Ammon's horn (tissue), 1 donor: Measurements from ENCODE around the gene SEMA6D.
"Not testable (repeated sequence)": the region's sequence is repeated elsewhere in the genome, so short reads cannot be mapped to it uniquely, and the experiment has no call there.

Experiments used
- DNase-seq: peaks from one replicate; pipeline ENCODE4 v3.0.0-alpha.2; 2016; ENCODE audit warnings: low spot score

SEMA6D gene

DNA sequence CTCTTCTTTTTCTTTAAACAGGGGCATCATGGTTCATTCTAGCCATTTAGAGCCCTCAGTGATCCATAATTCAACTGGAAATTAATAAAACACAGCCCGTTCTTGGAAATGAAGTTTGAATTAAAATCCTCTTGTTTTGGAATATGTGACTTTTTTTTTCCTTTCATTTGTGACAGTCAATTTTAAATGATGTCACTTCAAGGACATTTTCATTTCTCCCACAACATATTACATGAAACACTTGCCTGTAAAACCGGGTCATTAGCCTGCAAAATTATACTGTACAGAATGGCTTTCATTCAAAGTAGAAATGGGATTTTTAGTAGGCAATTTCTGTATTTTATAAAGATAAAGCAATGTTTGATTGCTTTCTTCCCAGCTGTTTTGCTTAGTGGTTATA lies 789 bp upstream of the SEMA6D start:
- no peak for DNase-seq

DNA sequence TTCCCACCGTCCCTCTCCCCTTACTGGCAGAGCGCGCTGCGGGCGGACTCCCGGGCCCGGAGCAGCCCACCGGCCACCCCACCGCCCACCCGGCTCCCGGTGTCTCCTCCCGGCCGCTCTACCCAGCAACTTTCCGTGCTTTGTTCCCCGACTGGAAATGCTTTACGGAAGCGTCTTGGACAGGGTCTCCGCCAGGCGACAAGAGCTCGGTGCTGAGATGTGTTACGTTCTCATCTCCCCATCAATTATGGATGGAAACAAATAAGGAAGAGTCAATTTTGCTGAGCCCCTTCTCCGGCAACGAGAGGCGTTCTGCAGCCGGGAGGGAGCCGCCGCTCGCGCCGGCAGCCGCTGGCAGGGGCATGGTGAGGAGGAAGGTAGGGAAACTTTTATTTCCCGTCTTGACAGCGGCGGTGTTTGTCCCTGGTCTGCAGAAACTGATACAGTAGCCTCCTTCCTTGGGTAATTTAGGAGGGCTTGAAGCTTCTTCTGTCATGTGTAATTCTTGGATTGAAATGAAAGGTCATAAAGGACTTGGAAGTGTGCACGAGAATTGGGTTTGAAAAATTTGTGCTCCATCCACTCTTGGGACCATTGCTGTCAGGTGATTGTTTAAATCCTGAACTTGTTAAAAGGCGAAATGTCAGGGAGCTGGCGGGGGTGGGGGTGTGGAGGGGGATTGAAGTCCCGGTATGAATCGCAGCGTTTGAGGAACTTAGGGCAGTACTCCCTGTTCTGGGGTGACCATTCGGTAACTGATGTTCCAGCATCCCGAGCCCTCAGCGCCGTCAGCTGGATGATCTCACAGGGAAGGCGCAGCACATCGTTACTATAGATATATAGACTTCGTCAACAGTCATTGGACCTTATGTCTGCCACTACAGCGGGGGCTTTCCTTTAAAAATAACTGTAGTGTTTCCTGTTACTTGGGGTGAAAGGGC lies 1.5 kb downstream of the SEMA6D start:
- DNase-seq, result peak; percentile 83

DNA sequence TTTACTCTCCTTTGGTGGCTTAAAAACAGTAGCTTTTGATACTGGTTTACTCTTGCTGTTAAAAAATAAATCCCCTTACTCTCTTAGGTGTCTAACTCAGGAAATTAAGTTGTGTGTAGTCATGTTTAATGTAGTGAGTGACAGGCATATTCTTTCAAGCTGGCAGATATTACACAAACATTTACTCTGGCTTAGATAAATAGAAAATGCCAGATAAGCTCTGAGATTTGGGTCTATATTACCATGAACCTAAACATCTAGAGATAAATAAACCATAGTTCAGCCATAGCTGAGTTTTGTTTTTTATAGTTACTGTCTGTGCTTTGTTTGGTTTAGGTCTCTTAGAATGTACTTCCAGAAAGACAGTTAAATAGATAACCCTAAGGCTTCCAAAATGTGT lies 2.4 kb downstream of the SEMA6D start:
- DNase-seq, result no peak

DNA sequence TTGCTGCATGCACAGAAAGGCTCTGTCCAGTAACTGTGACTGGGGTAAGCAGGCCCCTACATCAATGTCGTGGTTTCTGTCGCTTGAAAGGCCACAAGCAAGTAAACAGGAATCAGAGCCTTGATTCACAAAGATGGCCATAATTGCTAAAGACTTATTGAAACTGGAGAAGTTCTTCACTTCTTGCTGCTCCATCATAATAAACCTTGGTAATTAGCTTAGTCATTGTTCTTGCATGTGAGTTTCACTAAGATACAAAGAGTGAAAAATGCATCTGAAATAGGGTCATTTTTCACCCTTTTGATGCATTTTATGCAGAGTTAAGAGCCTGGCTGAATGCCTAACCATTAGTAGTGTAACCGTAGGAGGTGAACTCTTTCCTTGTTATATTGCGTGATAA lies 3.2 kb downstream of the SEMA6D start:
- DNase-seq, result no peak

DNA sequence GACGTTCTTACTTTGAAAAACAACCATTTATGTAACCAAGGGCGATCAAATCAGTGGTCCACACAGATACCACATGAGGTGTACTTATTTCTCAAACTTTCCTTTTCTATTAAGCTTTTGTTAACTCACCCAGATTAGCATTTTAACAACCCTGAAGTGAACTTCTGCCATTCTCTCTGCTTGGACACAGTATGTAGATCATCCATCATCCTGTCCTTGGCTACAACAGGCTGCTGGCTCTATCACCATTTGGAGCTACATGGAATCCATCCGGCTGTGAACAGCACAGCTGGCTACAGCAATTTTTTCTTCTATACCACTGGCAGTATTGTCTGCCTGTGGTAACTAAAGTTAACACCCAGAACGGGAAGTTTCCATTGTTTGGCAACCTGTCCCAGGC lies 4.4 kb downstream of the SEMA6D start:
- no peak for DNase-seq

DNA sequence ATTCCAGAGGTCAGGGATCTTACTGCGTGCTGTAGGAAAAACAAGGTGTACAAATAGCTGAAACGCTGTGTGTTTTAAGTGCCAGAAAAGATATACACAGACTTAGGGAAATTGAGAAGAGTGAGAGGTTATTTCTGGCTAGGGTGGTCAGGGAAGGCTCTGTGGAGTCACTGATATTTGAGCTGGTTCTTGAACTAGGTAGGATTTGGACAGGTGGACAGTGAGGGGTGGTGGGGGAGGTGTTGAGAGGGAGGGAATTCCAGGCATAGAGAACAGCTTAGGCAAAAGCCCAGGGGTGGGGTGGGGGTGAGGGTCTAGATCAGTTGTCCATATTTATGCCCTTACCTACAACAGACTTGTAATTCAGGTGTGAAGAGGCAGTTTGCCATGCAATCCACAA lies 7.0 kb downstream of the SEMA6D start:
- DNase-seq, result no peak

DNA sequence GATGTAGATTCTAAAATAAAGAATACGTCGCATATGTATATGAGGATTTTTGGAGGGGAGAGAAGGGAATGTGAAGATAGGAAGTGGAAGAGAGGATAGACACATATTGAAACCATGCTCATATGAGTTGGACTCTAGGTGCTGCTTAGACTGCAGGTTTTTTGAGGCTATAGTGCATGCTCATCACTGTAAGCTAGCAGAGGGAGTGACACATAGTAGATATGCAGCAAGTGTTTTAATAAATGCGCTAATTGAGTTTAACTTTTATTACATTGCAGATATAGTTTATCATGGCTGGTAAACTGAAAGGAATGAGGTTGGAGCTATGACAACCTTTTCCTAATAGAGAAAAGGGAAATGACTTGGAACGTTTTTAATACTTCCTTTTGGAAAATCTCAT lies 7.7 kb downstream of the SEMA6D start:
- no peak for DNase-seq

DNA sequence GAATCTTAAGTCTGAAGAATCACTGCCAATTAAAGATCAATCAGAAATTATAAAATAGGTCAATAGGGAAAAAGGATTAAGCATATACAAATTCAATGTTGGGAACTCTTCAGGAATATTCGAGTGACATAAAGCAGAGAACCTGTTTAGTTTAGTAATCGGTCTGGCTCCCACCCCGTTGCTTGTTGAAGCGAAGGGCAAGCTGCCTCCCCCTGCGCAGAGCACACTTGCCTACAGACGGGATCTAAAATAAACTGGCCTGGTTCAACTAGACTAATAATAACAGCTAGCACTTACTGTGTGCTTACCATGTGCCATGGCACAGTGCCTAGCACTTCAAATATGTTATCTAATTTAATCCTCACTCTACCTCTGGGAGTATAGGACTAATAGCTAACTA lies 8.6 kb downstream of the SEMA6D start:
- no peak for DNase-seq

DNA sequence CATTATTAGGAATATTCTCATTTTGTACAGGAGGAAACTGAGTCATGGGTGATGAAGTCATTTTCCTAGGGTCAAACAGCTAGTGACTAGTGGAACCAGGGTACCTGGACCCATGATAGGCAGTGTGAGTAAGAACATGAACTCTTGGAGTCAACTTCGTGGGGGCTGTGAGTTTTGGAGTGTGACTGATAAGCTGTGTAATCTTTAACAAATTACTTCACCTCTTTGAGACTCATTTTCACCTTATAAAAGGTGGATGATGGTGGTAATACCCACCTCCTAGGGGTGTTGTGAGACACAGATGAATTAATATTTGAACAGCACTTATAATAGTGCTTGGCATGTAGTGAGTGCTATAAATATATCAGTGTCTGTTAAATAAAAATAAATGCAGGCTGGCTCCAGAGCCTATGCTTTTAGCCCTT lies 9.1 kb downstream of the SEMA6D start:
- DNase-seq, result no peak

DNA sequence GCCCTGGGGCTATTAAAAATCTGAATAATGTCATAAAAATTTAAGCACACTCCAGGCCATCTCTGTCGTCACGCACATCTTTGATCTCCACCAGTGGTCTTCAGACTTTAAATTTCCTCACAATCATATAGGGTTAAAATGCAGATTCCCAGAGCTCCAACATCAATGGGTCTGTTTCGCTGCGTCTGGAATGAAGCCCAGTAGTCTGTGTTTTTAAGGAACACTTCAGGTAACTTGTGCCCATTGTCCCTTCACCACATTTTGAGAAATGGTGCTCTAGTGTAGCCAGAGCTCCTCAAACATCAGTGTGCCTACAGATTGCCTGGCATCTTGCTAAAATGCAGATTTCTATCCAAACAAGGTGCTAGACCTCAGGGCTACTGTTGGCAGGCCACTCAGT lies 9.8 kb downstream of the SEMA6D start:
- no peak for DNase-seq

DNA sequence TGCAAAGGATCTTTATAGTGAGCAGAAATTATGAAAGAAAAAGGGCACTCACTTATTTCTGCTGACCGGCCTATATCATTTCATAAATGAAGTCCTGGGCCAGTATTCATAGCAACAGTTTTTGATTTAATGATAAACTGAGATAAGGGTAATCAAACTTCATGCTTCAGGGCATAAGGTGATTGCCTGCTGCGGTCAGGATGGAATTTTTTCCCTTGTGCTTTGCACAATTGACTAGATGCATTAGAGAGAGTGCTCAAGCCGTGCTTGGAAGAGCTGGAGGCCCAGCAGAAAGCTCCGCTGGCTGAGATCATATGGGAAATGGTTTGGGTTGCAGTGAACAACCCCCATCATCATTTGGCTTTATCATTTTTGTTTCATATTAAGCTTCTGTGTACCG lies 10.4 kb downstream of the SEMA6D start:
- no peak for DNase-seq

DNA sequence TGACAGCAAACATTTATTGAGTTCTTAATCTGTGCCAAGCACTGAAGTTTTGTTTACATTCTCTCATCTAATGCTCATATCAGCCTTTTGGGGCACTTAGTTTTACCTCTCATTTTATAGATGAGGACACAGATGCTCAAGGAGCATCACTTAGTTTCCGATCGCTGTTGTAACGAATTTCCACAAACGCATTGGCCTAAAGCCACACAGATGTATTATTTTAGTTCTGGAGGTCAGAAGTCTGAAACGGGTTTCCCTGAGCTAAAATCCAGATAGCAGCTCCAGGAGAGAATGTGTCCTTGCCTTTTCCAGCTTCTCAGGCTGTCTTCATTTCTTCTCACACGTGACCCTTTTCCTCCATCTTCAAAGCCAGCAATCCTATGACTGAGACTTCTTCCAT lies 11.1 kb downstream of the SEMA6D start:
- DNase-seq, result no peak

DNA sequence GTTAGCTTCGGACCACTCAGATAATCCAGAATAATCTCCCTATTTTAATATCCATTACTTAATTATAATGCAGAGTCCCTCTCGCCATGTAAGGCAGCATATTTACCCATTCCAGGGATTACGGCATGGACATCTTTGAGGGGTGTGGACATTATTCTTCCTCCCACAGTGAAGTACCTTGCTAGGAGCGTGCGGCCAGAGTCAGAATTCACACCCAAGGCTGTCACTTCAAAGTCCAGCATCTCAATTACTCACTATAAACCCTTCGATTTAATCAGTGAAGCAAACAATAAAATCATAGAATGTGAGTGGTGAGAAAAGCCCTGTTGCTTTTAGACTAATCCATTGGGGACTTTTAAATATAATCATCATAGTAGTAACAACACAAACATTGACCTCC lies 11.6 kb downstream of the SEMA6D start:
- no peak for DNase-seq

DNA sequence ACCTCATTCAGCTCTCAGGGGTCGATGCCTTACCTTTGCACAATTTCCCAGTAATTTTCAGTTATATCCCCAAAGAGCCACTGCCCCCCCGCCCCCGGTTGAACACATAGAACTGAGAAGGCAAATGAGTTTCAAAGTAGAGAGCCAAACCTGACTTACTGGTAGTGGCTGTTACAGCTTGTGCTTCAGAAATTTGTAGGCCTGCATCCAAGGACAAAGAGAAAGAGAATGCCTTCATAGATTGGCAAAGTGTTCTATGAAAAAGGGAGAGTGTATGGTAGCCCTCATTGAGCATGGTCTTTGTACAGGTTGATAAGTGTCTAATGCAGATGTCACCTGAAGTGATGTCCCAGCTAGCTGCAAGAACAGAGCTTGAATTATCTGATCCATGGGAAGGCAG lies 13.9 kb downstream of the SEMA6D start:
- DNase-seq, result no peak

DNA sequence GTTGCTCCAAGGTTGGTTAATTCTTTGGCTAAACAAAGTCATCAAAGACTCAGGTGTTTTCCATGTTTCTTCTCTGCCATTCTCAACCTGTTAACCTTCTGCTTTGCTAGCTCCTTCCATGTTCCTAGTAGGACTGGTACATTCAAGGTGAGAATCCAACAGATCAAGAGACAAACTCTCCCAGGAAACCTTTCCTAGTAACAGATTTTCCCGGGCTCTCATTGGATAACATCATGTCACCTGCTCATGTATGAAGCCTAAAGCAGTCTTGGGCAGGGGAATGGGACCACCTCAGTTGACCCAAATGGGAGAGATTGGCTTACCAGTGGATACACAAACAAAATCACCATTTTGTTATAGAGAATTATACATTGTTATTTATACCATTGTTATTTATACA lies 14.9 kb downstream of the SEMA6D start:
- no peak for DNase-seq

DNA sequence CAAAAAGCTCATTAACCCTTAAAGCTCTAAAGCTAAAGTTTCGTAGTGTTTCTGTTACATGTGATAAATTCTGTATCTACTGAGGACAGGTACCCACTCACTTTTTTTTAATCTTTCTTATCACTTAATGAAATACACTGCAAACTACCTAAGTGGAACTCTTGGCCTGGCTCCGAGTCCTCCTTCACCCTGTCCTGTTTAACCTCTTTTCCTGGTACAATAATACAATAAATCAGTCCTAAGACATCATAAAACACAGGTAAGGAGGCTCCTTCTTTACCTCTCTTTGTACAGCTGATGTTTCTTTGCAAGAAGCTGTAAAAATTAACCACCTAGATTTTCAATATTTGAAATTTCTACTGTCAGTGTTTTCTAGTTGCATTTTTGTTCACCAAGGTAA lies 15.8 kb downstream of the SEMA6D start:
- no peak for DNase-seq

DNA sequence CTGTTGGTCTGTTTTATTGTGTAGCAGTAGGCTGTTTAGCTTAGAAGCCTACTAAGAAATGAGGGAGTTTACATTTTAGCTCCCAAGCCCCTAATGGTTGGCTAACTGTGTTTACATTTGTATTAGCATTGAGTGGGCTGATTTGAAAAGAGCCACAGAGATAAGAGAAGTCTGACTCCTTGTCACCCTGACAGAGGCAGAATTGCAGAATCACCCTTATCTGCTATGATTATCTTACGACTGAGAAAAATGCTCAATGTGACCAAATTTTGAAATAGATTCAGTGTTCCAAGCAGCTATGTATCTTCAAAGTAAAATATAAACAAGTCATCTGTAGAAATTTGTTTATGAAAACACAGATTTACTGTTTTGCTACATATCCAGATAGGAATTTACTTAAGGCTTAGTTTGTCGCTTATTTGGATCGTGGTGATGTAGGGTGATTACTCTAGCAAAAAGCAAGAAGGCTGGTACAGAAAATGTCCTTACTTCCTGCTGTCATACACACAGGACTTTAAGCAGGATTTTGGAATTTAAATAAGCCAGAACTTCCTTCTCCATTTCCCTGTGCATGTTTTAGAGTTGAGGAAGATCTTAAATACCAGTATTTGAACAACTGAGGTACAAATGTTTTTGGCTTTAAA lies 19.0 kb downstream of the SEMA6D start:
- no peak for DNase-seq

DNA sequence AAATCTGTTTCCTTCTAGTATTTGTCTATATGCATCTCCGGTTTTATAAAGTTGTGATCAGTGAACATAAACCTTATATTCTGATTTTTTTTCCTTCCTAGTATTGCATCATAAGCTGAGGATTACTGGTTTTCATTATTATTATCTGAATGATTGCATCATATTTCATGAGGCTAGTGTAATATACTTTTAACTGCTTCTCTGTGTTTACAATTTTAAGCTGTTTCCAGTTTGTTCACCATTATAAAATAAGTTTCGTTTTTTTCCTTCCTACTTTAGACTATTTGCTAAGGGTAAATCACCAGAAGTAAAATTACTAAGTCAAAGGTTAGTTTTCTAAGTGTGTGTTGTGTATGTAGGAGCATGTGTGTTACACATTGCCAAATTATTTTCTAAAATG lies 20.2 kb downstream of the SEMA6D start:
- DNase-seq, result no peak

DNA sequence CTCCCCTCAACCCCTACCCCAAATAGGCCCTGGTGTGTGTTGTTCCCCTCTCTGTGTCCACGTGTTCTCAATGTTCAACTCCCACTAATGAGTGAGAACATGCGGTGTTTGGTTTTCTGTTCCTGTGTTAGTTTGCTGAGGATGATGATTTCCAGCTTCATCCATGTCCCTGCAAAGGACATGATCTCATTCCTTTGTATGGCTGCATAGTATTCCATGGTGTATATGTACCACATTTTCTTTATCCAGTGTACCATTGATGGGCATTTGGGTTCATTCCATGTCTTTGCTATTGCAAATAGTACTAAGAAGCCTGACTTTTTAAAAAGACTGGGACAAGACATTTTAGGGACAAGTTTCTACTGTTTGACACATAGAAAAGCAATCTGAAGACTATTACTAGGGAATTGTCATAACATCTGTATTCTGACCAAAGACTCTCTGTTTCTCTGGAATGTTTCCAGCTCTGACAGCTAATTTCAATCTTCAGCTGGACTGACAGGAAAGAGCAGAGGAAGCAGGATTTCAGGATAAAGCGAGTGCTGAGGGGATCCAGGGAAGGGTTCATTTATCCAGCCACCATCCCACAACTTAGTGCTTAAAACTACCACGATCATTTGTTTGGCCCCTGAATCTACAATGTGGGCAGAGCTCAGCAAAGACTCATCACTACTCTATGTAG lies 21.0 kb downstream of the SEMA6D start:
- not testable (repeated sequence) for DNase-seq

DNA sequence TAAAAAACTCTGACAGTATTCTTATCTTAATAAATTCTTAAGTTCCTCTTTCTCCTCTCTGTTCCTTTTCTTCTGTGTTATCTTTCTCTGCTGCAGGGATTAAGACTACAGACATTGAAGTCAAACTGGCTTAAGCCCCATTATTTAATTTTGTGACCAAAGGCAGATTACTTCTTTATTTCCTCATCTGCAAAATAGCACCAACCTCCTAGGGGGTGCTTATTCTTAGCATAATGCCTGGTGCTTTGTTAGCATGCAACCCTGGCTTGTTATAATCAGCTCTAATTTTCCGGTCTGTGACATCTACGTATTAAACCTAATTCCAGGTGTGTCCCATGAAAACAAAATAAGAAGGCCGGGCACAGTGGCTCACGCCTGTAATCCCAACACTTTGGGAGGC lies 23.8 kb downstream of the SEMA6D start:
- no peak for DNase-seq

DNA sequence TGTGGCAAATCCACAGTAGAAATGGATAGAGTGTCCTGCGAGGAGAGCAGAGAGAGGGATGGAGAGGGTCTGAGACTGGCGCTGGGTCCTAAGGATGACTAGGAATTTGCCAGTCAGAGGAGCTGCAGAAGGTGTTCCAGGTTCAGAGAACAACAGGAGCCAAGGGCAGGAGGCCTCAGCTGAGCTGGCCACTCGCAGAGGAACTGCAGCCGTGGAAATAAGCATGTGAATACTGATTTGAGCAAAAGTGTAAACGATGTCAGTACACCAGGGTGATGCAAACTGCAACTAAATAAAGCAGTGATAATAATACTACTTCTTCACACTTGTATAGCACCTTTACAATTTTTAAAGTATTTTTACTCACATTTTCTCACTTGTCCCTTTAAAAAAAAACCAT lies 24.6 kb downstream of the SEMA6D start:
- DNase-seq, result no peak

DNA sequence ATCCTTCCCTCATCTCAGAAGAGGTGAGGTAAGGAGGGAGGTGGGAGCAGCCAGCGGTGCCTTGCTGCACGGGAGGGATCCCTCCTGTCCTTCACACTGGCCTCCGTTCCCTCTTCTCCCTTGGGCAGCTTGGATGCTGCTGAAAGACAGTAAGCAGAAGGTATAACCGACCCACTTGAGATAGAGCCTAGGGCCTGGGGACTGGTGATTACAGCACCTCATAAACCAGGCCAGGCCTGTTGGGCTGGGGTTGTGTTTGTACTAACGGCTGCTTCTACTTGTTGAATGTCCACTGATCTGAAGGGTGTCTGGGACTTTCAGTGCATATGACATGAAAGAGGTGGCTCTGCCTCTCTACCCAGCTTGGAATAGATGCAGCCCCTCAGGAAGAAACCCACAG lies 25.0 kb downstream of the SEMA6D start:
- no peak for DNase-seq

DNA sequence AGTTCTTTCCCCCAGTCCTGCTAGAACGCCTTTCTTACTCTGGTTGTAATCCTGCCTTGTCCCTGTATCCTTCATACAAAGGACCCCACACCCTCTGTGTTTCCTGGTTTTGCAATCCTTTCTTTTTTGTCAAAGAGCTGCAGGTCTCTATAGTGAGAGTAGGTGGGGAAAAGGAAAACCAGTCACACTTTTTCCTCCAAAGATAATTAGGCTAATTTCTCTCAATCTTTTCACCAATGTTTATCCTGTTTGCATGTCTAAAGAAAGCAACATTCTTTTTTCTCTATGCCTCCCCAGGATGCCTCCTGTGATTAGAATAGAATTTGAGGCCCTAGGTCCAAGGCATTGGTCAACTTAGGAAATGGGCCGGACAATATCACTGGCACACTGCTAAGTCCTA lies 25.4 kb downstream of the SEMA6D start:
- no peak for DNase-seq
